ENCODE data around the gene ZNF630.

- TF ChIP-seq POLR2A (IDR thresholded peaks at IDR 0.05) (no peak), POLR2AphosphoS5 (IDR thresholded peaks at IDR 0.05) (no peak)
Observed at GRCh38 chrX:48064261-48064660, 7.2 kb downstream of the ZNF630 start.

All from breast epithelium (tissue), 3 donors.